T-helper 1 cell treated with Interleukin-12 subunit alpha and Interleukin-12 subunit beta and Interleukin-4 antibody, amounts not matched to agents 30 μg/mL and 1 μg/mL, for 36 hours (primary cell): ENCODE data around the gene ASIC4.
A peak's percentile ranks its signal among the peaks of the same experiment; 100 is the strongest.

Experiments
- H3K27ac Mint-ChIP-seq: one replicate; pipeline ENCODE4 v1.8.0; 2021; ENCODE audit warnings: mild to moderate bottlenecking, mixed read lengths
- H3K27me3 Mint-ChIP-seq: one replicate; pipeline ENCODE4 v1.8.0; 2021; ENCODE audit warnings: low read depth, mixed read lengths
- H3K36me3 Mint-ChIP-seq: one replicate; pipeline ENCODE4 v1.8.0; 2021; ENCODE audit warnings: low read depth, mixed read lengths
- H3K4me1 Mint-ChIP-seq: one replicate; pipeline ENCODE4 v1.8.0; 2021; ENCODE audit warnings: low read depth, mixed read lengths
- H3K4me3 Mint-ChIP-seq: one replicate; pipeline ENCODE4 v1.8.0; 2021; ENCODE audit warnings: mild to moderate bottlenecking, moderate library complexity, mixed read lengths
- H3K9me3 Mint-ChIP-seq: one replicate; pipeline ENCODE4 v1.8.0; 2021; ENCODE audit warnings: mixed read lengths

The ASIC4 gene

DNA sequence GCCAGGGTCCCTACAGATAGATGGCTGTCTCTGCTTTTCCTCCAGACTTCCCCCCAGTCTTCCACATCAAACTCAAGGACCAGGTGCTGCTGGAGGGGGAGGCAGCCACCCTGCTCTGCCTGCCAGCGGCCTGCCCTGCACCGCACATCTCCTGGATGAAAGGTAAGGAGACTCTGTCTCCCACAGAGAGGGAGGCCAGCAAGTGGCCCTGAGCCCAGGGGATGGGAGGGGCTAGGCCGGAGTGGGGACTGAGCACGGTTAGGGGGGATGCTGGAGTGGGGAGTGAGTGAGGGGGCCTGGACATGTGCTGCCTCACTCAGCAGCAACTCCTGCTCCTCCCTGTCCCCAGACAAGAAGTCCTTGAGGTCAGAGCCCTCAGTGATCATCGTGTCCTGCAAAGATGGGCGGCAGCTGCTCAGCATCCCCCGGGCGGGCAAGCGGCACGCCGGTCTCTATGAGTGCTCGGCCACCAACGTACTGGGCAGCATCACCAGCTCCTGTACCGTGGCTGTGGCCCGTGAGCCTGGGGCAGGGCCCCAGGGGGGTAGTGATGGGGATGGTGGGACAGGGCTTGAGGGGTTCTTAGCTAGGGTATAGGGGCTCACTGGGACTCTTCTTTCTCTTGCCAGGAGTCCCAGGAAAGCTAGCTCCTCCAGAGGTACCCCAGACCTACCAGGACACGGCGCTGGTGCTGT lies 26.0 kb upstream of the ASIC4 start:
- Mint-ChIP-seq H3K4me1 (no peaks in the 10 kb centered on the region), H3K27me3 (peaks cover 40% of the 10 kb centered on the region), H3K27ac (no peak overlapping the region), H3K9me3 (no peaks in the 10 kb centered on the region), H3K36me3 (no peaks in the 10 kb centered on the region), H3K4me3 (no peak overlapping the region)

GRCh38 chr2:219488844-219489194 lies 25.5 kb upstream of the ASIC4 start:
- peaks cover 45% of the 10 kb centered on the region for H3K27me3 Mint-ChIP-seq
- H3K4me3 Mint-ChIP-seq = no peak overlapping the region
- H3K4me1 Mint-ChIP-seq = no peaks in the 10 kb centered on the region
- no peak overlapping the region for H3K27ac Mint-ChIP-seq
- no peaks in the 10 kb centered on the region for H3K36me3 Mint-ChIP-seq
- no peaks in the 10 kb centered on the region for H3K9me3 Mint-ChIP-seq

DNA sequence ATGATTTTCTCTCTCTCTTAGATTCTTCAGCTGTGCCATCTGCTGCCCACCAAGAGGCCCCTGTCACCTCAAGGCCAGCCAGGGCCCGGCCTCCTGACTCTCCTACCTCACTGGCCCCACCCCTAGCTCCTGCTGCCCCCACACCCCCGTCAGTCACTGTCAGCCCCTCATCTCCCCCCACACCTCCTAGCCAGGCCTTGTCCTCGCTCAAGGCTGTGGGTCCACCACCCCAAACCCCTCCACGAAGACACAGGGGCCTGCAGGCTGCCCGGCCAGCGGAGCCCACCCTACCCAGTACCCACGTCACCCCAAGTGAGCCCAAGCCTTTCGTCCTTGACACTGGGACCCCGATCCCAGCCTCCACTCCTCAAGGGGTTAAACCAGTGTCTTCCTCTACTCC lies 25.0 kb upstream of the ASIC4 start:
- Mint-ChIP-seq H3K4me1 (no peaks in the 10 kb centered on the region), H3K4me3 (no peak overlapping the region), H3K27ac (no peak overlapping the region), H3K27me3 (peaks cover 45% of the 10 kb centered on the region), H3K9me3 (no peaks in the 10 kb centered on the region), H3K36me3 (no peaks in the 10 kb centered on the region)

DNA sequence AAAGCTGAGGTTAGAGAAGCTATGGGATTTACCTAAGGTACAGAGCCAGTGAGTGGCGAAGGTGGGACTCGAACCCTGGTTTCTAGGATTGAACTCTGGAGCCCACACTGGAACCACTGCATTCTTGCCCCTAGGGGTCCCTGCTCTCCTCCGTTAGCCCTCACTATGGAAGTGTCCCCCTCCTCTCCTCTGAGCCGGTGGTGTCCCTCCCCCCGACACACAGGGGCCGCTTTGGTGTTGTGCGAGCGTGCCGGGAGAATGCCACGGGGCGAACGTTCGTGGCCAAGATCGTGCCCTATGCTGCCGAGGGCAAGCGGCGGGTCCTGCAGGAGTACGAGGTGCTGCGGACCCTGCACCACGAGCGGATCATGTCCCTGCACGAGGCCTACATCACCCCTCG lies 24.1 kb upstream of the ASIC4 start:
- Mint-ChIP-seq H3K27ac (no peak overlapping the region), H3K27me3 (peaks cover 50% of the 10 kb centered on the region), H3K36me3 (no peaks in the 10 kb centered on the region), H3K9me3 (no peaks in the 10 kb centered on the region), H3K4me3 (no peak overlapping the region), H3K4me1 (no peaks in the 10 kb centered on the region)

GRCh38 chr2:219490600-219491130 lies 23.6 kb upstream of the ASIC4 start:
- H3K4me3 Mint-ChIP-seq = no peak overlapping the region
- no peaks in the 10 kb centered on the region for H3K4me1 Mint-ChIP-seq
- no peaks in the 10 kb centered on the region for H3K9me3 Mint-ChIP-seq
- no peaks in the 10 kb centered on the region for H3K36me3 Mint-ChIP-seq
- H3K27ac Mint-ChIP-seq = no peak overlapping the region
- H3K27me3 Mint-ChIP-seq = peaks cover 50% of the 10 kb centered on the region

DNA sequence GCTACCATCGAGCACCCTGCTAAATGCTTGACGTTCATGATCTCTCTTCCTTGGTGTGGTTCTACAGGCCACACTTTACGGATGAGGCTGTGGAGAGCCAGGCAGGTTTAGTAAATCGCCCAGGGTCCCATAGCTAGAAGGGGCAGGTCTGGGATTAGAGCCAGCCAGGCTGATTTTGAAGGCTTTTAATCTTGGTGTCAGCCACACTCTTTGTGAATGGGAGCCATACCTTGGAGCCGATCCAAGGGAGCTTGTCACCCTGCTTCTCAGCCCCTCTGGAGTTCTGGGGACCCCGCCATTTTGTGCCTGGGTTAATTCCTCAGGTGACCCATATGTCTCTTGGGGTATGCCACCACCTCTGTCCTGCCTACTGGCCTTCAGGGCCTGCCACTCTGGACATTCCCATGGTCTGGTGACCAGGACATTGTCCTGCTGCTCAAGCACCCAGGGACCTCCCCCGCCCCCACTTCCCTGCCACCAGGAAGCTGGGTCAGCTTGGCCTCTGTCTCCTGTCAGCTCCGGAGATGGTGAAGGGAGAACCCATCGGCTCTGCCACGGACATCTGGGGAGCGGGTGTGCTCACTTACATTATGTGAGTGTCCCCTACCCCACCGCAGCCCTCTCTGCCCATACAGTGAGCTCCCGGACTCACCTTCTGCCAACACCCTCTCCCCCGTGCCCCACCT lies 22.9 kb upstream of the ASIC4 start:
- H3K27ac Mint-ChIP-seq = no peak overlapping the region
- H3K27me3 Mint-ChIP-seq = peaks cover 48% of the 10 kb centered on the region
- H3K36me3 Mint-ChIP-seq = no peaks in the 10 kb centered on the region
- no peak overlapping the region for H3K4me3 Mint-ChIP-seq
- H3K4me1 Mint-ChIP-seq = no peaks in the 10 kb centered on the region
- no peaks in the 10 kb centered on the region for H3K9me3 Mint-ChIP-seq

DNA sequence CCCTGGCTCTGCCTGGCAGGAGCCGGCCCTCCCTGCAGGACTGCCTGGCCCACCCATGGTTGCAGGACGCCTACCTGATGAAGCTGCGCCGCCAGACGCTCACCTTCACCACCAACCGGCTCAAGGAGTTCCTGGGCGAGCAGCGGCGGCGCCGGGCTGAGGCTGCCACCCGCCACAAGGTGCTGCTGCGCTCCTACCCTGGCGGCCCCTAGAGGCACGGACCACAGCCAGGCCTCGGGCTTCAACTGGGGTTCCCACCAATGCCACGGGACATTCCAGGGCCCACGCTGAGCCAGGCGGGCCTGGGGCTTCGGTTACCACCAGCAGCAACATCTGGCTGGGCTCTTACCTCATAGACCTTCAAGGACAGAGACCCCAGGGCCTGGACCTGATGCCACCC lies 21.7 kb upstream of the ASIC4 start:
- Mint-ChIP-seq H3K4me1 (no peaks in the 10 kb centered on the region), H3K9me3 (no peaks in the 10 kb centered on the region), H3K4me3 (no peak overlapping the region), H3K36me3 (no peaks in the 10 kb centered on the region), H3K27me3 (peaks cover 47% of the 10 kb centered on the region), H3K27ac (no peak overlapping the region)

DNA sequence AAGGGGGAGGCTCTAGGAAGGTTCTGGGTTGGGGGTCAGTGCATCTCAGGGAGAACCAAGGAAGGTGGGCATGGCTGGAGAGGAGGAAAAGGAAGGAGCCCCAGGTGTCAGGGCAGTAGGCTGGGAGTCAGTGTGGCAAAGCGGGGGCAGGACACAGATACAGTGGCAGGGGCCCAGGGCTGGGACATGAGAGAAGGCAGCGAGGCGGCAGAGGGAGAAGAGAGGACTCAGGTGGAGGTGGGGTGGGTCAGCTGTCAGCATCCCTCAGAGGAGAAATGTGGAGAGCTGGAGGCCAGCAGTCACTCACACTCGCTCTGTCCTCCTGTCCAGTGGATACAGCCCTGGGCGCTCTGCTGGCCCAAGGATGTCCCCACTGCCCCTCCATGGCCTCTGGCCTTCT lies 21.2 kb upstream of the ASIC4 start:
- Mint-ChIP-seq H3K9me3 (no peaks in the 10 kb centered on the region), H3K4me1 (peaks cover under 1% of the 10 kb centered on the region), H3K27ac (no peak overlapping the region), H3K27me3 (peaks cover 47% of the 10 kb centered on the region), H3K36me3 (no peaks in the 10 kb centered on the region), H3K4me3 (no peak overlapping the region)

DNA sequence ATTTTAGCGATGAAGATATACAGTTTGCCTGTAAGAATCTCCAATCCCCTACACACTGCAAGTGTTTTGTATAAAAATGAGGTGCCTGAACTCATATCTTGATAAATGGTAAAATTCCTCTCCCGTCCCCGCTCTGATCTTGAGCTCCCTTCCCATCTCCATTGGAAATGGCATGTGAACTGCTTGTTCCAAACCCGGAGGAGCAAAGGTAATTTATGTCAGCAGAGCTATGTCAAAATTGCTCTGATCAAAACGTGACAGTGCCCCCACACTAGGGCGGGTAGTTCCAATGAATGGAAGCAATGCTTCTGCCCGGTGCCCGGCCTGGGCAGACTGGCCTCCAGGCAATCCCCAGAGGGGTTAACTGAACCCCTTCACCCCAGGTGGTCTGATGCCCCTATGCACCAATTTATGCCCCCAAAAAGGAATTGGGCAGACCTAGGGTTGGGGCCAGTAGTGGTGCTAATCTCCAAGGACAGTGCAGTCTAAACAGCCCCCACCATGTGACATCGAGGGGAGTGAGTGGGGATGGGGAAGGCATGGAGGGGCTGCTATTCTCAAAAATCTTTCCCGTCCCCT lies 19.2 kb upstream of the ASIC4 start:
- Mint-ChIP-seq H3K4me1 (peaks cover 15% of the 10 kb centered on the region), H3K9me3 (no peaks in the 10 kb centered on the region), H3K27me3 (peaks cover 52% of the 10 kb centered on the region), H3K27ac (no peak overlapping the region), H3K4me3 (no peak overlapping the region), H3K36me3 (no peaks in the 10 kb centered on the region)

GRCh38 chr2:219495531-219496122 lies 18.7 kb upstream of the ASIC4 start:
- H3K4me3 Mint-ChIP-seq = no peak overlapping the region
- H3K27me3 Mint-ChIP-seq = peaks cover 52% of the 10 kb centered on the region
- H3K4me1 Mint-ChIP-seq = peaks cover 19% of the 10 kb centered on the region
- no peak overlapping the region for H3K27ac Mint-ChIP-seq
- H3K36me3 Mint-ChIP-seq = no peaks in the 10 kb centered on the region
- H3K9me3 Mint-ChIP-seq = no peaks in the 10 kb centered on the region

DNA sequence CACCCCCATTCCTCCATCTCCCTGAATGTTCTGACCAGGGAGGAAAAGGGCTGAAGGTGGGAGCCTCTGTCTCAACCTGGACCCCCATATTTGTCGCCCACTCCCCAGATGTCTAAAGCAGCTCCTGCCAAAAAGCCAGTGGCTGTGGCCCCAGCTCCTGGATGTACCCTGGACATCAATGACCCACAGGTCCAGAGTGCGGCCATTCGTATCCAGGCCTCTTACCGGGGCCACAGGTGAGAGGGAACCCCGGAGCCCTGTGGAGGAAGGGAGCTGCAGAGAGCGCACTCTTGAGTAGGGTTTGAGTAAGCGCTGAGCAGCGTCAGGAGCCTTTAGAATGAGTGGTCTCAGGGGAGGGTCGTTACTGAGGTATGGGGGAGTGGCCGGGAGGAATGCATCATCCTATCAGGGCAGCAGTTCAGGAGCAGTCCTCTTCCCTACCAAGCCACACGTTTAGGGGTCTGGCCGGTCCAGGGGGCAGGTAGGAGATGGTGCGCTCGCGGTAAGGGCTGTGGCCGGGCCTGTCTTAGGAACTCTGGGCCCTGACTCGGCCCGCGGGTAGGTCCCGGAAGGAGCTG lies 17.9 kb upstream of the ASIC4 start:
- Mint-ChIP-seq H3K36me3 (no peaks in the 10 kb centered on the region), H3K4me1 (peaks cover 22% of the 10 kb centered on the region), H3K4me3 (peak overlapping the region; percentile 57), H3K27me3 (peaks cover 52% of the 10 kb centered on the region), H3K9me3 (no peaks in the 10 kb centered on the region), H3K27ac (no peak overlapping the region)

DNA sequence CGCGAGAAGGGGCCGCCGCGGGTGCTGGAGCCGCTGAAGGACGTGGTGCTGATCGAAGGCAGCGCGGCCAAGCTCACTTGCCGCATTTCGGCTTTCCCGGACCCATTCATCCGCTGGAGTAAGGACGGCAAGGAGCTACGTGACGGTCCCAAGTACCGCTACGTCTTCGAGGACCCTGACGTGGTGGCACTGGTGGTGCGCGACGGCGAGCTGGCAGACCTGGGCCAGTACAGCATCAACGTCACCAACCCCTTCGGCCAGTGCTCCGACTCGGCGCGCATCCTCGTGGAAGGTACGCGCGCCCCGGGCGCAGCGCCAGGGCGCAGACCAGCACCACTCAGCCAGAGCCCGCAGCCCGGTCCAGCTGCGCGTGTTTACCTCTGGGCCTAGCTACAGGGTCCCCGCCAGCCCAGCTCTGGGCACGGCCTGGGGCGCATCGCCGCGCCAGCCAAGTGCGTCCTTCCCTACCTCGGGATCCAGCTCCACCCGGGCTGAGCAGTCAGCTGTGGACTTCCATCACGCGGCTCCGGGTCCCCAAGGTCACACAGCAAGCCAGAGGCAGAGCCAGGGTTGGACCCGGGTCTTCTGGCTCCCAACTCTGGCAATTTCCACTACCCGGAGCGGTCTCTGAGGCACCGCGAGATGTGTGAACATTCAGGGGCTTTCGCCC lies 17.3 kb upstream of the ASIC4 start:
- H3K27me3 Mint-ChIP-seq = peaks cover 52% of the 10 kb centered on the region
- H3K27ac Mint-ChIP-seq = no peak overlapping the region
- peaks cover 23% of the 10 kb centered on the region for H3K4me1 Mint-ChIP-seq
- no peaks in the 10 kb centered on the region for H3K36me3 Mint-ChIP-seq
- peak overlapping the region; percentile 93 for H3K4me3 Mint-ChIP-seq
- H3K9me3 Mint-ChIP-seq = no peaks in the 10 kb centered on the region

GRCh38 chr2:219497495-219498279 lies 16.6 kb upstream of the ASIC4 start:
- peaks cover 52% of the 10 kb centered on the region for H3K27me3 Mint-ChIP-seq
- H3K4me1 Mint-ChIP-seq = peaks cover 23% of the 10 kb centered on the region
- no peak overlapping the region for H3K27ac Mint-ChIP-seq
- H3K36me3 Mint-ChIP-seq = no peaks in the 10 kb centered on the region
- H3K4me3 Mint-ChIP-seq = peak overlapping the region; percentile 93
- no peaks in the 10 kb centered on the region for H3K9me3 Mint-ChIP-seq
